H9 (cell line): ENCODE data around the gene CREG2. TPM values are rescaled to one million over a fixed set of nuclear protein-coding genes. Genes with fewer than 3 reads are reported as not detected.

ENCODE experiments used
- DNase-seq: peaks from one replicate; pipeline ENCODE4 v3.0.0-alpha.2; 2017
- H2AFZ ChIP-seq: one replicate; pipeline ENCODE4 v1.6.1; 2013; ENCODE audit warnings: mild to moderate bottlenecking, low read length, control low read depth, moderate library complexity
- H2AK5ac ChIP-seq: 2 replicates; pipeline ENCODE4 v1.6.1; 2013; ENCODE audit warnings: low read length, control low read depth, mixed read lengths; ENCODE audit not compliant: insufficient read length
- H2BK120ac ChIP-seq: one replicate; pipeline ENCODE4 v1.6.1; 2013; ENCODE audit warnings: low read depth, mild to moderate bottlenecking, low read length, control low read depth, inconsistent platforms; ENCODE audit not compliant: poor library complexity, severe bottlenecking
- H2BK12ac ChIP-seq: 2 replicates; pipeline ENCODE4 v1.6.1; 2013; ENCODE audit warnings: low read length, control low read depth, mixed read lengths, low read depth; ENCODE audit not compliant: insufficient read length
- H2BK15ac ChIP-seq: 2 replicates; pipeline ENCODE4 v1.6.1; 2013; ENCODE audit warnings: low read depth, low read length, control low read depth
- H2BK20ac ChIP-seq: one replicate; pipeline ENCODE4 v1.6.1; 2013; ENCODE audit warnings: low read depth, mild to moderate bottlenecking, low read length, control low read depth, inconsistent platforms; ENCODE audit not compliant: poor library complexity, severe bottlenecking
- H2BK5ac ChIP-seq: 2 replicates; pipeline ENCODE4 v1.6.1; 2013; ENCODE audit warnings: low read length, control low read depth, mixed read lengths; ENCODE audit not compliant: insufficient read length
- H3K14ac ChIP-seq: 2 replicates; pipeline ENCODE4 v1.6.1; 2013; ENCODE audit warnings: low read length, control low read depth; ENCODE audit not compliant: insufficient read depth
- H3K18ac ChIP-seq: 2 replicates; pipeline ENCODE4 v1.6.1; 2013; ENCODE audit warnings: low read depth, mild to moderate bottlenecking, mixed read lengths, low read length, control low read depth; ENCODE audit not compliant: insufficient read length
- H3K23ac ChIP-seq: 2 replicates; pipeline ENCODE4 v1.6.1; 2013; ENCODE audit warnings: low read length, control low read depth, mixed read lengths, low read depth; ENCODE audit not compliant: insufficient read length
- H3K23me2 ChIP-seq: 2 replicates; pipeline ENCODE4 v1.6.1; 2013; ENCODE audit warnings: low read depth, mild to moderate bottlenecking, mixed read lengths, low read length, control low read depth; ENCODE audit not compliant: insufficient read length, poor library complexity, severe bottlenecking
- H3K27ac ChIP-seq: 2 replicates; pipeline ENCODE4 v1.5.1; 2013; ENCODE audit warnings: low read length, control low read depth, mixed read lengths, low read depth; ENCODE audit not compliant: insufficient read length
- H3K27me3 ChIP-seq: 2 replicates; pipeline ENCODE4 v1.6.1; 2013; ENCODE audit warnings: low read length, control low read depth, inconsistent platforms; ENCODE audit not compliant: insufficient read depth
- H3K4ac ChIP-seq: 2 replicates; pipeline ENCODE4 v1.6.1; 2013; ENCODE audit warnings: low read depth, mild to moderate bottlenecking, control low read depth, inconsistent platforms, low read length, moderate library complexity
- H3K4me1 ChIP-seq: 2 replicates; pipeline ENCODE4 v1.6.1; 2013; ENCODE audit warnings: low read length, control low read depth, inconsistent platforms; ENCODE audit not compliant: insufficient read depth
- H3K4me2 ChIP-seq: 2 replicates; pipeline ENCODE4 v1.6.1; 2013; ENCODE audit warnings: low read length, control low read depth, mixed read lengths; ENCODE audit not compliant: insufficient read length, insufficient read depth
- H3K56ac ChIP-seq: 2 replicates; pipeline ENCODE4 v1.6.1; 2013; ENCODE audit warnings: low read depth, mild to moderate bottlenecking, mixed read lengths, low read length, control low read depth; ENCODE audit not compliant: insufficient read length
- H3K79me1 ChIP-seq: 2 replicates; pipeline ENCODE4 v1.6.1; 2013; ENCODE audit warnings: low read depth, mild to moderate bottlenecking, moderate library complexity, low read length, control low read depth, inconsistent platforms; ENCODE audit not compliant: insufficient read depth, poor library complexity, severe bottlenecking
- H3K79me2 ChIP-seq: 2 replicates; pipeline ENCODE4 v1.6.1; 2013; ENCODE audit warnings: low read length, control low read depth, inconsistent platforms; ENCODE audit not compliant: insufficient read depth
- H3K9ac ChIP-seq: 2 replicates; pipeline ENCODE4 v1.6.1; 2013; ENCODE audit warnings: low read length, control low read depth, mixed read lengths; ENCODE audit not compliant: insufficient read length; ENCODE audit errors: extremely low read depth
- H3K9me3 ChIP-seq: one replicate; pipeline ENCODE4 v1.6.1; 2013; ENCODE audit warnings: low read depth, low read length, inconsistent platforms; ENCODE audit not compliant: control insufficient read depth
- H3T11ph ChIP-seq: one replicate; pipeline ENCODE4 v1.6.1; 2013; ENCODE audit warnings: mild to moderate bottlenecking, low read length, control low read depth, inconsistent platforms
- H4K20me1 ChIP-seq: one replicate; pipeline ENCODE4 v1.6.1; 2013; ENCODE audit not compliant: control insufficient read depth, insufficient read length, insufficient read depth
- H4K5ac ChIP-seq: 2 replicates; pipeline ENCODE4 v1.6.1; 2013; ENCODE audit warnings: low read depth, mild to moderate bottlenecking, mixed read lengths, low read length, control low read depth; ENCODE audit not compliant: insufficient read length
- H4K8ac ChIP-seq: replicated peaks from 2 replicates; pipeline ENCODE4 v1.6.1; 2013; ENCODE audit warnings: low read length, control low read depth, mixed read lengths, low read depth; ENCODE audit not compliant: insufficient read length
- H4K91ac ChIP-seq: 2 replicates; pipeline ENCODE4 v1.6.1; 2013; ENCODE audit warnings: low read depth, mild to moderate bottlenecking, moderate library complexity, mixed read lengths, low read length, control low read depth; ENCODE audit not compliant: insufficient read length
- H3K27ac Mint-ChIP-seq, 3 experiments: 2 replicates in 2 of 3; 3 replicates in 1 of 3; pipeline ENCODE4 v1.8.0; 2020 to 2021; ENCODE audit warnings: mixed read lengths in 3 of 3, mild to moderate bottlenecking in 1 of 3, moderate library complexity in 1 of 3
- H3K27me3 Mint-ChIP-seq: 2 replicates; pipeline ENCODE4 v1.8.0; 2021; ENCODE audit warnings: low read depth, mild to moderate bottlenecking, moderate library complexity, mixed read lengths
- H3K36me3 Mint-ChIP-seq, 3 experiments: 2 replicates in 2 of 3; 3 replicates in 1 of 3; pipeline ENCODE4 v1.8.0; 2020 to 2021; ENCODE audit warnings: low read depth in 3 of 3, mixed read lengths in 3 of 3; ENCODE audit not compliant: insufficient read depth in 1 of 3
- H3K4me1 Mint-ChIP-seq, 2 experiments: 2 replicates each; pipeline ENCODE4 v1.8.0; 2020; ENCODE audit warnings: mixed read lengths in 2 of 2
- H3K4me3 Mint-ChIP-seq, 2 experiments: 2 replicates in 1 of 2; 3 replicates in 1 of 2; pipeline ENCODE4 v1.8.0; 2020 to 2021; ENCODE audit warnings: mild to moderate bottlenecking in 2 of 2, mixed read lengths in 2 of 2, moderate library complexity in 1 of 2
- H3K9me3 Mint-ChIP-seq, 2 experiments: 2 replicates in 1 of 2; 3 replicates in 1 of 2; pipeline ENCODE4 v1.8.0; 2020; ENCODE audit warnings: mild to moderate bottlenecking in 2 of 2, mixed read lengths in 2 of 2, moderate library complexity in 1 of 2
- WGBS: extraction: QIAGEN DNeasy Blood & Tissue Kit; methylation state at CpG from one replicate; pipeline ENCODE4 v1.1.7; 2013; ENCODE audit warnings: missing lambda C conversion rate, low lambda C conversion rate, mixed read lengths; ENCODE audit not compliant: insufficient read length; ENCODE audit errors: extremely low coverage; 5-methylcytosine and 5-hydroxymethylcytosine counted together
- total RNA-seq: library from RNA; stranded (reverse); gene quantifications from 2 replicates; pipeline ENCODE4 v1.2.1, GENCODE V29; 2021
- TF ChIP-seq, protein P1 (sequence below): fragments of 200-600 bp; sonication (generic); conservative IDR thresholded peaks from 3 replicates; pipeline ENCODE4 v1.8.0; 2021; ENCODE audit warnings: antibody characterized with exemption, mild to moderate bottlenecking

CREG2 gene
- total RNA-seq, 1 experiment from 2014 or later, result 0.77 TPM

DNA sequence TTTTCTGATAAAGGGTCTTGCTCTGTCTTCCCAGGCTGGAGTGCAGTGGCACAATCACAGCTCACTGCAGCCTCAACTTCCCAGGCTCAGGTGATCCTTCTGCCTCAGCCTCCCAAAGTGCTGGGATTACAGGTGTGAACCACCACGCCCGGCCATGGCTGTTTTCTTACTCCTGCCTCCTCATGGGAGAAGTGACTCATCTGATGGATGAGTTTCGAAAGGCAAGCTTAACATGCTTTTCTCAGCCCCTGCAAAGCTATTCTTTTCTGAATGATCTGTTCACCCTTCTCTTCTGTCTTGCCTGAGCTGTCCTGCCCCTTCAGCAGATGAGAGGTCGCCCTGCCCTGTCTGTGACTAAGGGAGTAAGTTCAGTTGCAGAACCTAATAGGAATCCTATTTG is 929 bp upstream of the CREG2 start:
- Histone ChIP-seq H3K79me2 (no peaks in the 10 kb centered on the region), H4K91ac (no peak overlapping the region), H2BK120ac (no peak overlapping the region), H2BK20ac (no peak overlapping the region), H4K8ac (no peak overlapping the region), H3K23me2 (peaks cover 8% of the 10 kb centered on the region), H4K20me1 (no peaks in the 10 kb centered on the region), H2AK5ac (no peak overlapping the region), H3K23ac (no peak overlapping the region), H4K5ac (no peak overlapping the region), H2AFZ (no peak overlapping the region), H2BK15ac (no peak overlapping the region), H3K56ac (no peak overlapping the region), H3K4me1 (no peaks in the 10 kb centered on the region), H3K4ac (no peak overlapping the region), H2BK5ac (no peak overlapping the region), H3K14ac (no peak overlapping the region), H2BK12ac (no peak overlapping the region), H3K9ac (no peak overlapping the region), H3K9me3 (no peaks in the 10 kb centered on the region), H3K27me3 (peaks cover 13% of the 10 kb centered on the region; the same call in 1 of the 2 replicates), H3K18ac (no peak overlapping the region), H3K27ac (no peak overlapping the region), H3K79me1 (no peaks in the 10 kb centered on the region), H3K4me2 (no peak overlapping the region), H3T11ph (no peak overlapping the region)
- Mint-ChIP-seq H3K27ac (no peak overlapping the region), H3K4me3 (peak overlapping the region in 1 of 2 experiments; percentile 37; a peak in 1 of 5 replicates), H3K36me3 (no peaks in the 10 kb centered on the region), H3K9me3 (no peaks in the 10 kb centered on the region; a peak in 1 of 5 replicates), H3K27me3 (peaks cover 60% of the 10 kb centered on the region), H3K4me1 (peaks cover 16% of the 10 kb centered on the region in 2 experiments)
- WGBS, result no CpG with 5 or more reads among the region's 4 CpGs
- no peak for DNase-seq
- TF ChIP-seq, protein P1, sequence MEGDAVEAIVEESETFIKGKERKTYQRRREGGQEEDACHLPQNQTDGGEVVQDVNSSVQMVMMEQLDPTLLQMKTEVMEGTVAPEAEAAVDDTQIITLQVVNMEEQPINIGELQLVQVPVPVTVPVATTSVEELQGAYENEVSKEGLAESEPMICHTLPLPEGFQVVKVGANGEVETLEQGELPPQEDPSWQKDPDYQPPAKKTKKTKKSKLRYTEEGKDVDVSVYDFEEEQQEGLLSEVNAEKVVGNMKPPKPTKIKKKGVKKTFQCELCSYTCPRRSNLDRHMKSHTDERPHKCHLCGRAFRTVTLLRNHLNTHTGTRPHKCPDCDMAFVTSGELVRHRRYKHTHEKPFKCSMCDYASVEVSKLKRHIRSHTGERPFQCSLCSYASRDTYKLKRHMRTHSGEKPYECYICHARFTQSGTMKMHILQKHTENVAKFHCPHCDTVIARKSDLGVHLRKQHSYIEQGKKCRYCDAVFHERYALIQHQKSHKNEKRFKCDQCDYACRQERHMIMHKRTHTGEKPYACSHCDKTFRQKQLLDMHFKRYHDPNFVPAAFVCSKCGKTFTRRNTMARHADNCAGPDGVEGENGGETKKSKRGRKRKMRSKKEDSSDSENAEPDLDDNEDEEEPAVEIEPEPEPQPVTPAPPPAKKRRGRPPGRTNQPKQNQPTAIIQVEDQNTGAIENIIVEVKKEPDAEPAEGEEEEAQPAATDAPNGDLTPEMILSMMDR, result no peak
